Activated naive CD8-positive, alpha-beta T cell (primary cell): ENCODE data around the gene ADPRM.

Source experiments
- H3K27ac Mint-ChIP-seq: one replicate; pipeline ENCODE4 v1.8.0; 2021; ENCODE audit warnings: mixed read lengths
- H3K27me3 Mint-ChIP-seq: one replicate; pipeline ENCODE4 v1.8.0; 2021; ENCODE audit warnings: mixed read lengths
- H3K36me3 Mint-ChIP-seq: one replicate; pipeline ENCODE4 v1.8.0; 2021; ENCODE audit warnings: mixed read lengths
- H3K4me1 Mint-ChIP-seq: one replicate; pipeline ENCODE4 v1.8.0; 2021; ENCODE audit warnings: low read depth, mixed read lengths
- H3K4me3 Mint-ChIP-seq: one replicate; pipeline ENCODE4 v1.8.0; 2021; ENCODE audit warnings: mild to moderate bottlenecking, mixed read lengths
- H3K9me3 Mint-ChIP-seq: one replicate; pipeline ENCODE4 v1.8.0; 2021; ENCODE audit warnings: low read depth, mixed read lengths

The ADPRM gene

DNA sequence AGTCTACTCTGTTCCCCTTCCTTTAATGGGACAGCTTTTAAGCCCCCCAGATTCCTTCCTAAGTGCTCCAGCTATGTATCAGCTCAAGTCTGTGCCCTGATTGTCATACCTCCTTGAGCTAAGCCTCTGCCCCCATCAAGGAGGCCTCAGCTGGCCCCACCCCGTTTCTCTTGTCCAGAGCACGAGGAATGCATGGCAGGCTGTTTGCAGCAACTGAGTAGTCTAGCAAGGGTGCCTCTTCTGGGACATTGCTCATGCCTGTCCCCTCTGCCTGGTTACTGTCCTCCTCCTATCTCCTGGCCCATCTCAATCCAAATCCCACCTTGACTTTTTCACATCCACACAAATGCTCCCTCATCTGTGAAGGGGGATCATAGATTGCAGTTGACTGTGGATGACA, 60.3 kb downstream of the ADPRM start:
- no peak overlapping the region for H3K27ac Mint-ChIP-seq
- H3K36me3 Mint-ChIP-seq: no peaks in the 10 kb centered on the region
- H3K4me3 Mint-ChIP-seq: no peak overlapping the region
- no peaks in the 10 kb centered on the region for H3K9me3 Mint-ChIP-seq
- no peaks in the 10 kb centered on the region for H3K27me3 Mint-ChIP-seq
- H3K4me1 Mint-ChIP-seq: no peaks in the 10 kb centered on the region

DNA sequence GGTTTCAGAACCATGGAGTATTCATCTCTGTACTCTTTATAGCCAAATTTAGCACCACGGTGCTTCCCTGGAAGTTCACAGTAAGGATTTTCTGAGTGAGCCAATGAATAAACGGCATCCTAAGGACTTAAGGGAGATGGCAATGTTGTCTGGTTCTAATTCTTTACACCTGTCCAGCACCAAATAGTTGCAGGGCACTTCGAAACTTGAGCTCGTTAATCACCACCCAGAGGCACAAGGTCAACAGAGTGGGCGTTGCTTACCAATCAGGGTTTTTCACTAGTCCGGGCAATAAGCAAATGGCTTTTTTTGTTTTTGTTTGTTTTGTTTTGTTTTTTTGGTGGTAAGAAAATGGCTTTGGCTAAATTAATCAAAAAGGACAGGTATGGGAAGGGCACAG, 60.7 kb downstream of the ADPRM start:
- Mint-ChIP-seq H3K9me3 (no peaks in the 10 kb centered on the region), H3K27me3 (no peaks in the 10 kb centered on the region), H3K4me1 (no peaks in the 10 kb centered on the region), H3K4me3 (no peak overlapping the region), H3K36me3 (no peaks in the 10 kb centered on the region), H3K27ac (no peak overlapping the region)
